ENCODE data around the gene AFF2.

The AFF2 gene

GRCh38 chrX:148580016-148580415, 79.6 kb downstream of the AFF2 start:
- no peak for DNase-seq (ENCODE audit: extremely low read depth in 1 of 2, low read depth in 1 of 2)

GRCh38 chrX:148582353-148582752, 81.9 kb downstream of the AFF2 start:
- no peak for DNase-seq (ENCODE audit: extremely low read depth in 1 of 2, low read depth in 1 of 2)

DNA sequence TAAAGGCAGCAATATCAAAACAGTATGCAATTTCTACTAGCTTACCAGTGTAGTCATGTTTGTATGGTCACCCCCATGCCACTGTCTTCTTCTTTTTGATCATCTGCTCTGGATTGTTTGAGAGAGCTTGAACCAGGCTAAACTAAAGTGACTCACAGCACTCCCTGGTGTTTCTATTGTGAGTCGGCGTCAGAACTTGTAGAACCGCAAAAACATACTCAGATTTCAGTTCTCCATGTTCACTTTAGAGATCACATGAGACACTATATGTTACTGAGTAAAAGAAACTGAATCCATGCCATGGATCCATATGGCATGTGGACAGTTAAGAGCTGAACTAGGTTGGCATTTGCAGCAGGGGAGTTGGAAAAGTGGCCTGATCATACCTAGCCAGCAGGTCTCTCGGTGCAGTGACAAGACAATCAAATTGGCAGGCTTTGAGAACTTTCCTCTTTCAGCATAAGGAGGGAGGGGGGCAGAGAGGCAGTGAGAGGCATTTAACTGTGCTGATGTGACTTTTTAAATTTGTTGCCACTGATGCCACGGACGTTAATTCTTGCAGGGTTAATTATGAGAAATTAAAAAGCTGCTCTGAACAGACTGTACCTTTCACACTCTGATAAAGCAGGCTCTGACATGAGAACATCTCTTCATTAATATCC, 88.4 kb downstream of the AFF2 start:
- no peak for DNase-seq (ENCODE audit: extremely low read depth in 1 of 2, low read depth in 1 of 2)

DNA sequence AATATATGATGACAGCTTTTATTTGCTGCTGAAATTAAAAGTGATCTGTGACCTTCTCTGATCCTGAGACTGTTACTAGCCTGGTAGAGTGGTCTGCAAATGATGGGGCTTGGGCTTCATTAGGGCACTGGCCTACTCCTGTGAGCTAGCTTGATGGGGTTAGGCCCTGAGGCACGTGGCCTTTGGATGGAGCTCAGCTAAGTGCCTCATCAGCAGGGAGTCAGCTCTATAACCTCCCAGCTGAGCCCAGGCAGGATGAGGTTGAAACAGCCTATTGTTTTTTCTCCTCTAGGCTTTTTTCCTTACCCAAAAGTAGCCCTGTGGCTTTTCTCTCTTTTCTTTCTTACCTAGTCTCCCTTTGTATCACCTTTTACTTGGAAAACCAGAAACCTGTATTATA, 92.2 kb downstream of the AFF2 start:
- DNase-seq (ENCODE audit: extremely low read depth in 1 of 2, low read depth in 1 of 2) = no peak

- no peak for DNase-seq (ENCODE audit: extremely low read depth in 1 of 2, low read depth in 1 of 2)
Measured at GRCh38 chrX:148593146-148593545, 92.7 kb downstream of the AFF2 start.

DNA sequence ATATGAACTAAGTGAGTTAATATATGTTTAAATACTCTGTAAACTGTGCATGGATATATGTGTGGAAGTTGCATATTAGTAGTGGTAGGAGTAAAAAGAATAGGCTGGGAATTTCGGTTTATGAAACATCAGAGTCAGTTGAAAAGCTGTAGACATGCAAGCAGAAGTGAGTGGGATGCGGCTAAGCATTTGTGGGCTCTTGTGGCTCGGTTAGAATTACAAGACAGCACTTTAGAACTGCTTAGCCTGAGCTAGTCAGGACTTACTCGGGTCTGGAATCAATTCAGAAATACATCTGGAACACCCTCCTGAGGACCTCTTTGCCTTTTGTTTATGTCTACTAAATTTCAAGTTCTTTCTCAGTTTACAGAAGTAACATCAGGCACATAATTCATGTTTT, 93.6 kb downstream of the AFF2 start:
- DNase-seq (ENCODE audit: extremely low read depth in 1 of 2, low read depth in 1 of 2) = no peak

GRCh38 chrX:148599404-148599803, 99.0 kb downstream of the AFF2 start:
- DNase-seq (ENCODE audit: extremely low read depth in 1 of 2, low read depth in 1 of 2) = no peak

- DNase-seq (ENCODE audit: extremely low read depth in 1 of 2, low read depth in 1 of 2) = no peak
Measured at GRCh38 chrX:148600131-148600530, 99.7 kb downstream of the AFF2 start.

GRCh38 chrX:148600581-148600980, 100.2 kb downstream of the AFF2 start:
- no peak for DNase-seq (ENCODE audit: extremely low read depth in 1 of 2, low read depth in 1 of 2)

DNA sequence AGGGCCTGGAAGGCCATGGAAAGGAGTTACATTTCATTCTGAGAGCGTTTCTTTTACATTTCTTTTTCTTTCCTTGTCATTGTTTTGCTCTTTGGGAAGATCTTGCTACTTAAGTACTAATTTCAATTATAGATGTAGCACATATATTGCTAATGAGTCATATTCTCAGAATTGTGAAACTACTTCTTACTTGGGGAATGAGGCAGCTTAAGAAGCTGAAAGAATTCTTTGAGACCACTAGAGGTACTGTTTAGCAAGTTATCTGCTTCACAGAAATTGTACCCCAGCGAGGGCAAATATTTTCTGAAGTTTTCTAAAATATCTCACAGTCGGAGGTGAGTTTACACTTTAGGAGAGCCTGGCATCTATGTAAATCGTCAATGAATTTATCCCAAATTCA, 100.6 kb downstream of the AFF2 start:
- DNase-seq (ENCODE audit: extremely low read depth in 1 of 2, low read depth in 1 of 2) = no peak

- DNase-seq (ENCODE audit: extremely low read depth in 1 of 2, low read depth in 1 of 2) = no peak
Measured at GRCh38 chrX:148609515-148610327, 109.3 kb downstream of the AFF2 start.

GRCh38 chrX:148610328-148610698, 109.9 kb downstream of the AFF2 start:
- DNase-seq (ENCODE audit: extremely low read depth in 1 of 2, low read depth in 1 of 2) = no peak

- no peak for DNase-seq (ENCODE audit: extremely low read depth in 1 of 2, low read depth in 1 of 2)
Measured at GRCh38 chrX:148611993-148612392, 111.6 kb downstream of the AFF2 start.

GRCh38 chrX:148612431-148612830, 112.0 kb downstream of the AFF2 start:
- DNase-seq (ENCODE audit: extremely low read depth in 1 of 2, low read depth in 1 of 2) = no peak

- DNase-seq (ENCODE audit: extremely low read depth in 1 of 2, low read depth in 1 of 2) = no peak
Measured at GRCh38 chrX:148613636-148614035, 113.2 kb downstream of the AFF2 start.

- DNase-seq (ENCODE audit: extremely low read depth in 1 of 2, low read depth in 1 of 2) = no peak
Measured at GRCh38 chrX:148615491-148615890, 115.1 kb downstream of the AFF2 start.

DNA sequence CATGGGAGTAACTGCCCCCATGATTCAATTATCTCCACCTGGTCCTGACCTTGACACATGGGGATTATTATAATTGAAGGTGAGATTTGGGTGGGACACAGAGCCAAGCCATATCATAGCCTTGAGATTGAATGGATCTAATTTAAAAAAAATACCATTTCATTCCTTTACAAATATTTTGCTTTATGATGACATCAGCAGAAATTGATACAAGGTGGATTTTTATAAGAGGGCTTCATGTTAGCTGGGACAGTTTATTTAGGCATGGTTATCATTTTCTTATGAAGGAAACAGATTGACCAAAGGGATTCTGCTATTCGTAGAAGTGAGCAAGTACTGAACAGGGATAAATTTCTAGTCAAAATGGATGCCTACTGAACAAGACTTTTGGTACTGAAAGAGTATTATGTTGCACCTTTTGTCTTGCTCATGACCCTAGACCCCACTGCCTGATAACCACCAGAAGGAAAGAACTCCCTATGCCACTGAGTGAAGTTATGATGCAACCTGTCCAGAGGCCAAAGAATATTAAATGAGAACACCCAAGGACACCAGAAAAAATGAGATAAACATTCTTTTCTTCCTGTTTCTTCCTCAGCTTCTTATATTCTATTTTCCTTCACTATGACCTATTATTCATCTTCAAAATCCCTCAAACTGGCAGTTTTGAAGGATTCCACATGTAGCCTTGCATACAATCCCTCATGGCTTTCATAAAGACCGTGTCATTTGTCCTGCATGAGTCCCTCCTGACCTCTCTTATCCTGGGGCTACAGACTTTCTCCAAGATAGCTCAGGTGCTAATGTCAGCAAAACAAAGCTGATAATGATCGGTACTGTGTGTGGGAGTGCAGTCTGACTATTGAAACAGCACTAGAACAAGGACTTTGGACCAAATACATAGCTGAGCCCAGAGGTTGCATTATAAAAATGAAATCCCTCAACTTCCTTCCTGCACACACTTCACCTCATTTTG, 118.3 kb downstream of the AFF2 start:
- DNase-seq (ENCODE audit: extremely low read depth in 1 of 2, low read depth in 1 of 2) = no peak

- DNase-seq (ENCODE audit: extremely low read depth in 1 of 2, low read depth in 1 of 2) = no peak
Measured at GRCh38 chrX:148620023-148620422, 119.6 kb downstream of the AFF2 start.

- DNase-seq (ENCODE audit: extremely low read depth in 1 of 2, low read depth in 1 of 2) = no peak
Measured at GRCh38 chrX:148624951-148625474, 124.6 kb downstream of the AFF2 start.

DNA sequence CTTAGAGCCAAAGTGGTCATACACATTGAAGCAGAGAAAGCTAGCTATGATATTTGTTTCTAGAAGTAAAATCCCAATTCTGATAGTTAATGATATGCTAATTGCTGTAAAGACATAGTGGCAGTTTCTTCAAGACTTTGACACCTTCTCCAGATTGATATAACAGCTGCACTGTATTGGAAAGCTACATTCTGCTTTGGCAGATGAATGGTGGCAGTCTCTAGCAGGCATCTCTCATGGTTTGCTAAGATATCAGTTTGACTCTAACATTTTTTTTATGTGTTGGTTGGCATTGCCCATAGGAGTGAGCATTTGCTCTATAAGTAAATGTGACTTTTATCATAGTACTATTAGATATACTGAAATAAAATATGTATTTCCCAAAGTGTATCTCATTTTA, 128.2 kb downstream of the AFF2 start:
- DNase-seq (ENCODE audit: extremely low read depth in 1 of 2, low read depth in 1 of 2) = no peak

- no peak for DNase-seq (ENCODE audit: extremely low read depth in 1 of 2, low read depth in 1 of 2)
Measured at GRCh38 chrX:148629434-148629833, 129.0 kb downstream of the AFF2 start.

Measured in activated CD8-positive, alpha-beta memory T cell treated with anti-CD3 and anti-CD28 coated beads for 1 hour (primary cell).